ENCODE data around the gene DMXL2. TPM values are rescaled to one million over a fixed set of nuclear protein-coding genes. Genes with fewer than 3 reads are reported as not detected.

The DMXL2 gene
- total and polyA plus RNA-seq, 2 experiments from 2014 or later = 10.5 to 31.4 TPM

- no peak for DNase-seq (ENCODE audit: low spot score)
Observed at GRCh38 chr15:51580982-51581381, 41.6 kb downstream of the DMXL2 start.

GRCh38 chr15:51580385-51580784 is 42.2 kb downstream of the DMXL2 start:
- Histone ChIP-seq H3K4me1 (ENCODE audit: insufficient read depth) (peaks cover 3% of the 10 kb centered on the region), H4K20me1 (ENCODE audit: insufficient read depth, poor library complexity, severe bottlenecking) (no peaks in the 10 kb centered on the region), H3K79me2 (peaks cover 10% of the 10 kb centered on the region), H2AFZ (no peak overlapping the region), H3K27me3 (no peaks in the 10 kb centered on the region), H3K36me3 (replicated peaks; ENCODE audit: insufficient read depth, low read depth) (no peaks in the 10 kb centered on the region), H3K4me2 (no peak overlapping the region), H3K4me3 (no peak overlapping the region), H3K9me3 (ENCODE audit: low read depth) (no peaks in the 10 kb centered on the region), H3K9me2 (replicated peaks; ENCODE audit: insufficient read depth) (no peaks in the 10 kb centered on the region), H3K27ac (no peak overlapping the region)
- TF ChIP-seq EZH2 (IDR thresholded peaks at IDR 0.05; ENCODE audit: borderline replicate concordance) (no peak), EZH2phosphoT487 (IDR thresholded peaks at IDR 0.05; ENCODE audit: low read depth, severe bottlenecking, unreplicated experiment) (no peak)
- TF ChIP-seq, protein P1, sequence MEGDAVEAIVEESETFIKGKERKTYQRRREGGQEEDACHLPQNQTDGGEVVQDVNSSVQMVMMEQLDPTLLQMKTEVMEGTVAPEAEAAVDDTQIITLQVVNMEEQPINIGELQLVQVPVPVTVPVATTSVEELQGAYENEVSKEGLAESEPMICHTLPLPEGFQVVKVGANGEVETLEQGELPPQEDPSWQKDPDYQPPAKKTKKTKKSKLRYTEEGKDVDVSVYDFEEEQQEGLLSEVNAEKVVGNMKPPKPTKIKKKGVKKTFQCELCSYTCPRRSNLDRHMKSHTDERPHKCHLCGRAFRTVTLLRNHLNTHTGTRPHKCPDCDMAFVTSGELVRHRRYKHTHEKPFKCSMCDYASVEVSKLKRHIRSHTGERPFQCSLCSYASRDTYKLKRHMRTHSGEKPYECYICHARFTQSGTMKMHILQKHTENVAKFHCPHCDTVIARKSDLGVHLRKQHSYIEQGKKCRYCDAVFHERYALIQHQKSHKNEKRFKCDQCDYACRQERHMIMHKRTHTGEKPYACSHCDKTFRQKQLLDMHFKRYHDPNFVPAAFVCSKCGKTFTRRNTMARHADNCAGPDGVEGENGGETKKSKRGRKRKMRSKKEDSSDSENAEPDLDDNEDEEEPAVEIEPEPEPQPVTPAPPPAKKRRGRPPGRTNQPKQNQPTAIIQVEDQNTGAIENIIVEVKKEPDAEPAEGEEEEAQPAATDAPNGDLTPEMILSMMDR (IDR thresholded peaks at IDR 0.05; ENCODE audit: poor library complexity) = no peak
- DNase-seq (ENCODE audit: low spot score) = no peak
- 79% methylated on average over 2 of the region's 2 CpGs for WGBS (ENCODE audit: low lambda C conversion rate, missing lambda C conversion rate)

More at GRCh38 chr15:51580982-51581381, 41.6 kb downstream of the DMXL2 start:
- Histone ChIP-seq H3K9me3 (ENCODE audit: low read depth) (no peaks in the 10 kb centered on the region), H3K4me2 (no peak overlapping the region), H3K4me3 (no peak overlapping the region), H3K4me1 (ENCODE audit: insufficient read depth) (no peaks in the 10 kb centered on the region), H3K9me2 (replicated peaks; ENCODE audit: insufficient read depth) (no peaks in the 10 kb centered on the region), H3K36me3 (replicated peaks; ENCODE audit: insufficient read depth, low read depth) (no peaks in the 10 kb centered on the region), H3K27ac (no peak overlapping the region), H3K27me3 (no peaks in the 10 kb centered on the region), H4K20me1 (ENCODE audit: insufficient read depth, poor library complexity, severe bottlenecking) (no peaks in the 10 kb centered on the region), H2AFZ (no peak overlapping the region), H3K79me2 (peaks cover 6% of the 10 kb centered on the region)
- TF ChIP-seq, protein P1 (IDR thresholded peaks at IDR 0.05; ENCODE audit: poor library complexity) = no peak
- TF ChIP-seq EZH2phosphoT487 (IDR thresholded peaks at IDR 0.05; ENCODE audit: low read depth, severe bottlenecking, unreplicated experiment) = no peak
- TF ChIP-seq EZH2 (IDR thresholded peaks at IDR 0.05; ENCODE audit: borderline replicate concordance) = no peak
- WGBS (ENCODE audit: low lambda C conversion rate, missing lambda C conversion rate) = 88% methylated on average over 4 of the region's 4 CpGs

DNA sequence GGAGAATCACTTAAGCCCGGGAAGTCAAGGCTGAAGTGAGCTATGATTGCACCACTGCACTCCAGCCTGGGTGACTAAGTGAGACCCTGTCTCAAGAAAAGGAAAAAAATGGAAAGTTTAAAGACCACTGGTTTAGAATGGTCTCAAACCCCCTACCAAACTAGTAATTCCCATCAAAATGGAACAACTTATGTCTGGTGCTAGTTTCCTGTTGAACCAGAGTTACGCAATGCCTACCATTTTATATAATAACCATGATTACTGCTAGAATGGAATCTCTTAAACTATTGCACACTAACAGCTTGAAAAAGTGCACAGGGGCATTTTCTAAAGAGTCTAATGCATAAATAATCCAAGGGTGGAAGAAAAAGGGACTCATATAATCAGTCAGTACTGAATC is 43.6 kb downstream of the DMXL2 start:
- H3K9me2 ChIP-seq (replicated peaks; ENCODE audit: insufficient read depth) = no peaks in the 10 kb centered on the region
- peaks cover 3% of the 10 kb centered on the region for H3K4me1 ChIP-seq (ENCODE audit: insufficient read depth)
- no peaks in the 10 kb centered on the region for H3K9me3 ChIP-seq (ENCODE audit: low read depth)
- no peaks in the 10 kb centered on the region for H4K20me1 ChIP-seq (ENCODE audit: insufficient read depth, poor library complexity, severe bottlenecking)
- H3K79me2 ChIP-seq = peaks cover 13% of the 10 kb centered on the region
- no peak overlapping the region for H3K4me3 ChIP-seq
- no peak overlapping the region for H3K4me2 ChIP-seq
- H2AFZ ChIP-seq = no peak overlapping the region
- no peak for DNase-seq (ENCODE audit: low spot score)
- no peak overlapping the region for H3K27ac ChIP-seq
- H3K27me3 ChIP-seq = no peaks in the 10 kb centered on the region
- TF ChIP-seq EZH2phosphoT487 (IDR thresholded peaks at IDR 0.05; ENCODE audit: low read depth, severe bottlenecking, unreplicated experiment) = no peak
- TF ChIP-seq, protein P1 (IDR thresholded peaks at IDR 0.05; ENCODE audit: poor library complexity) = no peak
- no peak for TF ChIP-seq EZH2 (IDR thresholded peaks at IDR 0.05; ENCODE audit: borderline replicate concordance)
- no peaks in the 10 kb centered on the region for H3K36me3 ChIP-seq (replicated peaks; ENCODE audit: insufficient read depth, low read depth)
- WGBS (ENCODE audit: low lambda C conversion rate, missing lambda C conversion rate) = 94% methylated on average over 2 of the region's 2 CpGs

Measured in hepatocyte (in vitro differentiated cells).